BLaER1 (cell line): ENCODE measurements around the gene PNPLA2.

ENCODE experiments used
- H3K27ac ChIP-seq: shearing (Covaris generic); formaldehyde crosslinking; 2 replicates; pipeline ENCODE4 v1.8.1; 2022
- H3K27me3 ChIP-seq: shearing (Covaris generic); formaldehyde crosslinking; 2 replicates; pipeline ENCODE4 v1.8.1; 2022
- H3K36me3 ChIP-seq: shearing (Covaris generic); formaldehyde crosslinking; 2 replicates; pipeline ENCODE4 v1.8.1; 2022
- H3K4me1 ChIP-seq: shearing (Covaris generic); formaldehyde crosslinking; 2 replicates; pipeline ENCODE4 v1.8.1; 2022
- H3K4me2 ChIP-seq: shearing (Covaris generic); formaldehyde crosslinking; 2 replicates; pipeline ENCODE4 v1.8.1; 2022
- H3K4me3 ChIP-seq: shearing (Covaris generic); formaldehyde crosslinking; 2 replicates; pipeline ENCODE4 v1.8.1; 2022
- H3K9ac ChIP-seq: shearing (Covaris generic); formaldehyde crosslinking; 2 replicates; pipeline ENCODE4 v1.8.1; 2022
- H3K9me3 ChIP-seq: shearing (Covaris generic); formaldehyde crosslinking; 2 replicates; pipeline ENCODE4 v1.8.1; 2022
- H4K20me1 ChIP-seq: shearing (Covaris generic); formaldehyde crosslinking; 2 replicates; pipeline ENCODE4 v1.8.1; 2022
- Cebpa-rat ChIP-seq: shearing (Covaris generic); IDR thresholded peaks from 2 replicates; pipeline ENCODE4 v1.8.1; 2022

The PNPLA2 gene

GRCh38 chr11:842370-843002, 23.8 kb downstream of the PNPLA2 start, which contains the start of the genes POLR2L and TSPAN4:
TSS of gene POLR2L (minus strand) at chr11:842529. CDS start at chr11:842508, 21 bp downstream.
TSS of gene TSPAN4 (plus strand) at chr11:842852. CDS start at chr11:850305, 7,453 bp downstream.
- Histone ChIP-seq H3K27ac (peak within 1 kb of the TSS; percentile 100), H3K4me2 (peak within 1 kb of the TSS; percentile 98), H3K4me3 (peak within 1 kb of the TSS; percentile 82), H3K9ac (peak within 1 kb of the TSS; percentile 98), H3K4me1 (peaks cover 58% of the 10 kb centered on the region), H4K20me1 (peaks cover 71% of the 10 kb centered on the region), H3K27me3 (no peaks in the 10 kb centered on the region), H3K9me3 (no peaks in the 10 kb centered on the region), H3K36me3 (peaks cover 36% of the 10 kb centered on the region)
- TF ChIP-seq Cebpa-rat: no peak

DNA sequence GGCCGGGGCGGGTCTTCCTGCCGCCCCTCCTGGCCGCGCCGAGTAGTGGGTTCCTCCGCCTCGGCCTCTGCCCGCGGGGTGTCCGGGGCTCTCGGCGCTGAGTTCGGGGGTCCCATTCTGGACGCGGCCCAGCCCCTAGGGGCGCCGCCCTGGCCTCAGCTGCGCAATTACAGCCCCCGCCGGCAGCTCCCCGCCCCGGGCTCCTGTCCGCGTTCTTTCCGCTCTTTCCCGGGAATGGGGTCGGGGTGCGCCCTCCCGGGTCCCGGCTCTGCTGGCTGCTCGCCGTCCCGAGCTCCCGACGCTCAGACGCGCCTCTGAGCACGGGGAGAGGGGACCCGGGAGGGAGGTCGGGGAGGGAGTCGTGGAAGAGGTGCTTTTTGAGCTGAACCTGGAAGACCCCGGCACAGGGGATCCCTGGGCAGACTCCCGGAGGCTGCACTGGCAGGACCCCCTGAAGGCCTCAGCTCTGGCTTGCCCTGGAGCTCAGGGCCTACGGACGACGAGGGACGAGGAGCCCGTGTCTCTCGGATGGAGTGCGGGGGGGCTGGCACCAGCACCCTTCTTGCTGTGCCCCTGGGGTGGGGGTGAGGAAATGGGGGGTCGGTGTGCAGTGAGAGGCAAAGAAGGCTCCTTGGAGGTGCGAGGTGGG, 24.5 kb downstream of the PNPLA2 start:
- H3K27me3 ChIP-seq: no peaks in the 10 kb centered on the region
- H3K36me3 ChIP-seq: peaks cover 30% of the 10 kb centered on the region
- peak overlapping the region; percentile 98 for H3K9ac ChIP-seq
- H3K4me1 ChIP-seq: peaks cover 60% of the 10 kb centered on the region
- TF ChIP-seq Cebpa-rat: no peak
- peak overlapping the region; percentile 98 for H3K4me2 ChIP-seq
- H4K20me1 ChIP-seq: peaks cover 69% of the 10 kb centered on the region
- H3K4me3 ChIP-seq: peak overlapping the region; percentile 82
- no peaks in the 10 kb centered on the region for H3K9me3 ChIP-seq
- H3K27ac ChIP-seq: peak overlapping the region; percentile 100

- Histone ChIP-seq H3K9me3 (no peaks in the 10 kb centered on the region), H3K4me2 (peak overlapping the region; percentile 98), H3K9ac (peak overlapping the region; percentile 98), H3K4me3 (peak overlapping the region; percentile 82), H3K36me3 (peaks cover 21% of the 10 kb centered on the region), H3K27ac (peak overlapping the region; percentile 100), H3K27me3 (no peaks in the 10 kb centered on the region), H3K4me1 (peaks cover 69% of the 10 kb centered on the region), H4K20me1 (peaks cover 70% of the 10 kb centered on the region)
- TF ChIP-seq Cebpa-rat: no peak
These were observed 25.3 kb downstream of the PNPLA2 start for GRCh38 chr11:843818-844692.

DNA sequence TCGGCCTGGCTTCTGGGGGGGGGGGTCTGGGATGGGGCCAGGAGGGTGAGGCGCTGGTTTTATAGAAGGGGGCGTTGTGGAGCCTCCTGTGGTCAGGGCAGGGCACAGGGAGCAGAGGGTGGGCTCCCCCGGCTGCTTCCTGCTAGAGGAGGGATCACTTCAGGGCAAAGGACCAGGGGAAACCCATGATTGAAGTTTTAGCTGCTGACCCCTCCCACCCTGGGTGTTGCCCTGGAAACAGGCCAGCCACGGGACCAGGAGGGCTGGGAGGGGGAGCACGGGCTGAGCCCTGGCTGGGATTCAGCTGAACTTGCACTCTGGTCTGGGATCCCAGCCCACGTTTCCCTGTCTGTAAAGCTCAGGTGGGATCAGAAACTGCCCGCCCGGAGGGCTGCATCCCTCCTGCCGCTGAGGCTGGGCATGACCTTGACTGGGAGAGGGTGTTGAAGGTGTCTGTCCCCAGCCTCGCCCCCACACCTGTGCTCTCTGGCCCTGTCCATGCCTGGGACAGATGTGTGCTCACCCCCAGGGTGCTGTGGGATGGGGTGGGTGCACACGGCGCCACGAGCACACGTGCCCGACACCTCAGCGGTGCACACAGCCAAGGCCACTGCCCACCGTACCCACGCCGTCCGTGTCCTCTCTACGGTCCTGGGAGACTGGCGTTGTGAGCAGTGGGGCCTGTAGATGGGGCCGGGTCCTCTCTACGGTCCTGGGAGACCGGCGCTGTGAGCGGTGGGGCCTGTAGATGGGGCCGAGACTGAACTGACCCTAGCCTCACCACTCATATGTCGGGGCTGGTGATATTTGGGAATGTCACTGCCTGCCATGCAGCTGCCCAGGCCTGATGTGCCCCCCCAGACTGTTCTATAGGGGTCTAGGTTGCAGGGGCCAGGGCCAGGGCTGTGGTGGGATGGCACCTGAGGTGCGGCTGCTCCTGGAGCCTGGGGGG, 26.3 kb downstream of the PNPLA2 start:
- Histone ChIP-seq H3K4me1 (peaks cover 73% of the 10 kb centered on the region), H3K9me3 (no peaks in the 10 kb centered on the region)
- TF ChIP-seq Cebpa-rat: no peak

DNA sequence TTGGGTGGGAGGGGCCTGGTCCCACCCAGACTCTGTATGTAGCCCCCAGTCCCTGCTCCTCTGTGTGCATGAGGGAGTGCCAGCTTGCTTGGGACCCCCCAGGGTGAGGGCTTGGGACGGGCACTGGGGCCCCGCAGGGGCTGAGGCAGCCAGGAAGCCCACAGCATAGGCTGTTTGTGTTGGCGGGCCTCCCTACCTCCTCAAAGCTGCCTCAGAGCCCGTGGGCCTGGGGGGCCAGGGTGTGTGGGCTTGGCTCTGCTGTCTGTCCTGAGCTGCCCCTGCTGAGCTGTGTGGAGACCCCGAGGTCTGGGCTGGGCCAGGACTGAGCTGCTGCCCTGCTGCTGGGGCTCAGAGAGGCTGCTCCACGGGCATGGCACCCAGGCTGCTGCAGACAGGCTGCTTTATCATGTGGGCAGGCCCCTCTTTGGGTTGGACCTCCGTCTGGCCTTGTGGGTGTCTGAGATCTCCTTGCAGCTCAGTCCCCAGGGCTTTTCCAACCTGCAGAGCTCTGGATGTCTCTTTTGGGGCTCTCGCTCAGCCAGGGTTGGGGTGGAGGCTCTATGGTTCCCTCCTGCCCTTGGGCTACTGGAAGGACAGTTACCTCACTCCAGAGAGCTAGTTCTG, 27.3 kb downstream of the PNPLA2 start:
- no peak for TF ChIP-seq Cebpa-rat
- H3K4me3 ChIP-seq: no peak overlapping the region
- peaks cover 66% of the 10 kb centered on the region for H4K20me1 ChIP-seq
- peaks cover 2% of the 10 kb centered on the region for H3K36me3 ChIP-seq
- no peaks in the 10 kb centered on the region for H3K9me3 ChIP-seq
- H3K27me3 ChIP-seq: no peaks in the 10 kb centered on the region
- H3K4me2 ChIP-seq: peak overlapping the region; percentile 98
- H3K27ac ChIP-seq: peak overlapping the region; percentile 66
- peaks cover 76% of the 10 kb centered on the region for H3K4me1 ChIP-seq
- peak overlapping the region; percentile 59; the same call in 1 of the 2 replicates for H3K9ac ChIP-seq

More for the DNA sequence above, 26.3 kb downstream of the PNPLA2 start:
- Histone ChIP-seq H3K4me3 (0 out of 2 replicates have a peak overlapping the region, but pooled peaks have one; percentile 18), H3K27ac (peak overlapping the region; percentile 66), H4K20me1 (peaks cover 66% of the 10 kb centered on the region), H3K4me2 (peak overlapping the region; percentile 98), H3K27me3 (no peaks in the 10 kb centered on the region), H3K9ac (peak overlapping the region; percentile 59), H3K36me3 (peaks cover 12% of the 10 kb centered on the region)

DNA sequence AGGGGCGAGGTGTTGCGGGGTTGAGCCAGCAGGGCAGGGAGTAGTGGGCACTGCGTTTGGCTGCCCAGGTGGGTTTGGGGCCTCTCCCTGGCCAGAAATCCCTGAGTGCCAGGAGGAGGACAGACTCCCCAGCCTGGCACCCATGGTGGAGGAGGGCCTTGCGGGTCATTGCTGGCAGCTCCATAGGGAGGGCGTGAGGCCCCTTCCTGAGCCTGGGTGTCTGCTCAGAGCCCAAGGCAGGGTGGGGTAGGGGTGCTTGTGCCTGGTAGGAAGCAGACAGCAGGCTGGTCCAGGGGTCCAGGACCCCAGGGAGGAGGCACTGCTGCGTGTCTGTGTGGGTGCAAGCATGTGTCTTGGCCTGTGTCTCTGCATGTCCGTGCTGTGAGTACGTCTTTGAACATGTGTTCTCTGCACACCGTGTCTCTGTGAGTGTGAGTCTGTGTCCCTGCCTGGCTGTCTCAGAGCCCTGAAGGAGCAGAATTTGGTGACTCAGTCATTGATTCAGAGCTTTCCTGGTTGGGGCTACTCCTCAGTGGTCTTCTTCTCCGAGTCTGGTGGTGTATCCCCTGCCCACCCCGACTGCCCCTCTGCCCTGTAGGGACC, 27.9 kb downstream of the PNPLA2 start:
- Histone ChIP-seq H3K27me3 (no peaks in the 10 kb centered on the region), H3K9me3 (no peaks in the 10 kb centered on the region), H3K4me1 (peaks cover 76% of the 10 kb centered on the region), H3K4me2 (peak overlapping the region; percentile 98), H3K9ac (peak overlapping the region; percentile 59; the same call in 1 of the 2 replicates), H3K27ac (peak overlapping the region; percentile 66; the same call in 1 of the 2 replicates), H3K36me3 (no peaks in the 10 kb centered on the region), H4K20me1 (peaks cover 66% of the 10 kb centered on the region), H3K4me3 (no peak overlapping the region)
- TF ChIP-seq Cebpa-rat: no peak

GRCh38 chr11:847876-848275, 29.2 kb downstream of the PNPLA2 start:
- Histone ChIP-seq H4K20me1 (peaks cover 69% of the 10 kb centered on the region), H3K9ac (no peak overlapping the region), H3K4me2 (peak overlapping the region; percentile 98), H3K36me3 (no peaks in the 10 kb centered on the region), H3K4me3 (no peak overlapping the region), H3K27me3 (no peaks in the 10 kb centered on the region), H3K27ac (peak overlapping the region; percentile 13; the same call in 1 of the 2 replicates), H3K9me3 (no peaks in the 10 kb centered on the region), H3K4me1 (peaks cover 84% of the 10 kb centered on the region)
- TF ChIP-seq Cebpa-rat: no peak

DNA sequence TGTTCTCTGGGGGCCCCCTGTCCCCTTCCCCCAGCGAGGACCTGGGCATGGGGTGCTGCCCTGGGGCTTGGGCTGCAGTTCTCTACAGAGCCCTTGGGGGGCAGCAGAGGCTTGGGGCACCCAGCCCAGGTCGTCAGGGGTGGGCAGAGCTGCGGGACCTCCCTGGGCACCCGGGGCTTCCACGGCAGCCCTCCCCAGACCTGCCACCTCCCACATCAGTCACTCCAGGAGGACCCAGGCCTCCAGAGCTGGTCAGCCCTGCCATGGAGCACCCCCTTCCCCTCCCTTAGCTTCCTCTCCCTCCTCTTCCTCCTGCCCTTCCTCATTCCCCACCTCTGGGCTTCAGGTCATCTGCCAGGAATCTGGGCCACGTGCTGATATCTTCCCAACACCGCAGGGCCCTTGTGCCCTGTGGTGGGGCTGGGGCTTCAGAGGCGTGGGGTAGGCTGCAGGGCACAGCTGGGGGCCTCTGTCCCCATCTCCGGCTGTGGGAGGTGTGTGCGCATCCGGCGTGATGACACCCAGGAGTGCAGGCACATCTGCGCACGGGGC, 29.7 kb downstream of the PNPLA2 start:
- TF ChIP-seq Cebpa-rat: no peak
- Histone ChIP-seq H3K4me3 (peak overlapping the region; percentile 72; the same call in 1 of the 2 replicates), H3K9ac (no peak overlapping the region), H3K9me3 (no peaks in the 10 kb centered on the region), H3K4me2 (peak overlapping the region; percentile 98), H3K36me3 (no peaks in the 10 kb centered on the region), H4K20me1 (peaks cover 74% of the 10 kb centered on the region), H3K27ac (no peak overlapping the region), H3K4me1 (peaks cover 88% of the 10 kb centered on the region), H3K27me3 (no peaks in the 10 kb centered on the region)
